ENCODE measurements around the gene TTC9B.

- TF ChIP-seq CTCF (IDR thresholded peaks at IDR 0.05) = no peak
- no peak for TF ChIP-seq POLR2A (IDR thresholded peaks at IDR 0.05)
Measured at GRCh38 chr19:40265763-40266099, 47.5 kb upstream of the TTC9B start.

All from esophagus squamous epithelium (tissue), 4 donors.